Islet precursor cell (in vitro differentiated cells): ENCODE data around the gene NFIC.

ENCODE experiments used
- DNase-seq: peaks from one replicate; pipeline ENCODE4 v3.0.0-alpha.2; 2018

Gene NFIC

GRCh38 chr19:3513229-3514140 lies 147.1 kb downstream of the NFIC start:
- DNase-seq = no peak

- no peak for DNase-seq
Observed at GRCh38 chr19:3514930-3515329, 148.5 kb downstream of the NFIC start.

GRCh38 chr19:3515891-3516422 lies 149.6 kb downstream of the NFIC start:
- DNase-seq = no peak

GRCh38 chr19:3516675-3517207 lies 150.4 kb downstream of the NFIC start:
- no peak for DNase-seq

GRCh38 chr19:3517638-3518037 lies 151.3 kb downstream of the NFIC start:
- DNase-seq = no peak

- DNase-seq = no peak
Observed at GRCh38 chr19:3518255-3518654, 151.9 kb downstream of the NFIC start.

GRCh38 chr19:3518659-3519058 lies 152.3 kb downstream of the NFIC start:
- no peak for DNase-seq
